ENCODE data around the gene PDZRN4. TPM values are rescaled to one million over a fixed set of nuclear protein-coding genes. Genes with fewer than 3 reads are reported as not detected.

The PDZRN4 gene
- total RNA-seq, 4 donors from 2014 or later, result 1.1 to 14.0 (median 4.5) TPM

DNA sequence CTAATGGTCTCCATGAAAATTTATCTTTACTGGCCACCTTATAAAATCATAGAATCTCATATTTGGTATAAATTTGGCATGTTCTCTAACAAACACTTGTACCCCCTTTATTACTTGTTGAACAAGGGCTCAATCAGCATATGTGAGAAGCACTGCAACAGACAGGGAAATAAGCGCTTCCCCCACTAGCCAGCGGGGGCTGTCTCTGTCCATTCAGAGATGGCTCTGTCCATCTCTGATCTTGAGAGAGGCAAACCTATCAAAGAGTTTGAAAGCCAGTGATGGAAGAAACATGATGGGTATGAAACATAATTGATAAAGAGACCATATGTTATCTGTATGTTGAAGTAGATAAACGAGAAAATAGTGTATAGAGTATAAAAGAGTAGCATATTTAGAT is 326.8 kb downstream of the PDZRN4 start:
- no peak for DNase-seq
- Histone ChIP-seq H3K4me1 (no peaks in the 10 kb centered on the region), H3K36me3 (no peaks in the 10 kb centered on the region), H3K4me3 (no peak overlapping the region), H3K9me3 (no peaks in the 10 kb centered on the region), H3K27ac (no peak overlapping the region), H3K27me3 (no peaks in the 10 kb centered on the region)
- TF ChIP-seq, protein P1, sequence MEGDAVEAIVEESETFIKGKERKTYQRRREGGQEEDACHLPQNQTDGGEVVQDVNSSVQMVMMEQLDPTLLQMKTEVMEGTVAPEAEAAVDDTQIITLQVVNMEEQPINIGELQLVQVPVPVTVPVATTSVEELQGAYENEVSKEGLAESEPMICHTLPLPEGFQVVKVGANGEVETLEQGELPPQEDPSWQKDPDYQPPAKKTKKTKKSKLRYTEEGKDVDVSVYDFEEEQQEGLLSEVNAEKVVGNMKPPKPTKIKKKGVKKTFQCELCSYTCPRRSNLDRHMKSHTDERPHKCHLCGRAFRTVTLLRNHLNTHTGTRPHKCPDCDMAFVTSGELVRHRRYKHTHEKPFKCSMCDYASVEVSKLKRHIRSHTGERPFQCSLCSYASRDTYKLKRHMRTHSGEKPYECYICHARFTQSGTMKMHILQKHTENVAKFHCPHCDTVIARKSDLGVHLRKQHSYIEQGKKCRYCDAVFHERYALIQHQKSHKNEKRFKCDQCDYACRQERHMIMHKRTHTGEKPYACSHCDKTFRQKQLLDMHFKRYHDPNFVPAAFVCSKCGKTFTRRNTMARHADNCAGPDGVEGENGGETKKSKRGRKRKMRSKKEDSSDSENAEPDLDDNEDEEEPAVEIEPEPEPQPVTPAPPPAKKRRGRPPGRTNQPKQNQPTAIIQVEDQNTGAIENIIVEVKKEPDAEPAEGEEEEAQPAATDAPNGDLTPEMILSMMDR (IDR thresholded peaks at IDR 0.05), result no peak
- no peak for TF ChIP-seq POLR2A (IDR thresholded peaks at IDR 0.05)

DNA sequence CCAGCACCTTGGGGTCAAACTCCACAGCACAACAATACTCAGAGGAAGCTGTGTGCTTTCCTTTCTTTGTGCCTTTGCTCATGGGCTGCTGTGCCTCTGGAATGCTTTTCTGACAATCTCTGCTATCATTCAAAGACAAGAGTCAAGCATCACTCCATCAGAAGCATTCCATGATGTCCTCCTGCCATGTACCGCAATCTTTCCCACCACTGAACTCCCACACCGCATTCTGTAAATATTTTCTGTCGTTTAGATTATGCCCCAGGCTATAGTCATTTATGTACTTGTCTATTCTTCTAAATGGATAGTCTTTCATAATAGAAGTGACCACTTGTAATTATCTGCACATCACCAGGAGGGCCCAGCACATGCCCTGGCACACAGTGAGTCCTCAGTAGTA is 327.8 kb downstream of the PDZRN4 start:
- Histone ChIP-seq H3K9me3 (no peaks in the 10 kb centered on the region), H3K36me3 (no peaks in the 10 kb centered on the region), H3K4me1 (no peaks in the 10 kb centered on the region), H3K27ac (no peak overlapping the region), H3K27me3 (no peaks in the 10 kb centered on the region), H3K4me3 (no peak overlapping the region)
- no peak for DNase-seq
- TF ChIP-seq, protein P1 (IDR thresholded peaks at IDR 0.05), result no peak
- TF ChIP-seq POLR2A (IDR thresholded peaks at IDR 0.05), result no peak

DNA sequence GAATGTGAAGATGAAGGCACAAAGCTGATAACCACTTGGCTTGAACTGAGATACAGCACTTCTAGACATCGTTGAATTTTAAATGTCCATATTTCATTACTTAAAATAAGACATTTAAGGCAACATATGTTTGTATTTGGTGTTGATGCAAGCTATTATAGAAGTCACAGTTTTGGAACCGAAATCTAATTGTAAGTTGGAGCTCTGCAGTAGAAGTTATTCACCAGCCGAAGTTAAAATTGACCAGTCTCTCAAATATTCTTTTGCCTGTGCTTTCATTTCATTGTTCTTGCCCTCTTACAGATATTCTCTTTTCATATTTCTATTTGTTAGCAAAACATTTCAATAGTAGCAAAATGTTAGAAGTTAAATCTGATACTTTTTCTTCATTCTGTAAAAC is 332.7 kb downstream of the PDZRN4 start:
- Histone ChIP-seq H3K36me3 (no peaks in the 10 kb centered on the region), H3K27ac (no peak overlapping the region), H3K9me3 (no peaks in the 10 kb centered on the region), H3K4me3 (no peak overlapping the region), H3K4me1 (peaks cover 0 to 5% (median 0%) of the 10 kb centered on the region in 4 donors), H3K27me3 (no peaks in the 10 kb centered on the region)
- TF ChIP-seq, protein P1 (IDR thresholded peaks at IDR 0.05), result no peak
- TF ChIP-seq POLR2A (IDR thresholded peaks at IDR 0.05), result no peak
- no peak for DNase-seq

DNA sequence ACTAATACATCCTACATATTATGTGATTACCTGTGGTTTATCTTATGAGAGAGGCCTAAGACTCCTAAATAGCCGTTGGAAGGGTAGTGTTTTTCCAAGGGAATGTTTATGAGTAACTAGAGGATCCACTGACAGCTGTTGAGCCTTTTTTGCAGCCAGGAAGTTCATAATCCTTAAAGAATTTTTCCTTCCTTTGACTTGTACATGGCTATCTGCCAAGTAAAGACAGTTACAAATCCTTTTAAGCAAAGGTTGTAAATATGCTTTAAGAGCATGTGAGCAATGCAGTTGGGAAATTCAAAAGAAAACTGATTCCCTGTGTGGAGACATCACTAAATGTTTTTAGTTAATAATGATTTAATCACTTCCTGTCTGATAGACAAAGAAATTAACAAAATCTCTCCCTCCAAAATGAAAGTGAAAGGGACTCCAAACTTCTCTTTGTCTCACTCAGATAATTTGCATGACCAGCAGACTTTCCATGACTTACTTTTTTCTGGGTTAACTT is 333.8 kb downstream of the PDZRN4 start:
- DNase-seq, result no peak
- Histone ChIP-seq H3K27ac (no peak overlapping the region), H3K4me3 (no peak overlapping the region), H3K4me1 (peaks cover 0 to 5% (median 0%) of the 10 kb centered on the region in 4 donors), H3K27me3 (no peaks in the 10 kb centered on the region), H3K36me3 (no peaks in the 10 kb centered on the region), H3K9me3 (no peaks in the 10 kb centered on the region)
- TF ChIP-seq, protein P1 (IDR thresholded peaks at IDR 0.05), result no peak
- TF ChIP-seq POLR2A (IDR thresholded peaks at IDR 0.05), result no peak

DNA sequence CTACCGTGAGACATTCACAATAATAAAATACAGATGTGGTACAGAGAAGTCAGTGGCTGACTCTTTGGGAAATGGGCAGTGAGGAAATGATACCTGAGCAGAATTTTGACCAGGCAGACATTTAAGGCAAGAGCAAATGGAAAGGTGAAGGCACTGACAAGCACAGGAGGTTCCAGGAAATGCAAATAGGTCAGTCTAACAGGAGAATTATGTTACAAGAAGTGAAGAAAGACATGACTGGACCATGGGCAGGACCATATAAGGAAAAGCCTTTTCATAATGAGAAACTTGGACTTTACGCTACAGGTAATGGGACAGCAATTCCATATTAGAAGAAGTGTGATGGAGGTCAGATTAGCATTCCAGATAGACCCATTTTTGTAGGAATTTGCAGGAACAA is 338.9 kb downstream of the PDZRN4 start:
- Histone ChIP-seq H3K4me1 (peaks cover 0 to 5% (median 0%) of the 10 kb centered on the region in 4 donors), H3K9me3 (no peaks in the 10 kb centered on the region), H3K27me3 (no peaks in the 10 kb centered on the region), H3K27ac (no peak overlapping the region), H3K36me3 (no peaks in the 10 kb centered on the region), H3K4me3 (no peak overlapping the region)
- DNase-seq, result no peak
- TF ChIP-seq, protein P1 (IDR thresholded peaks at IDR 0.05), result no peak
- no peak for TF ChIP-seq POLR2A (IDR thresholded peaks at IDR 0.05)

All from Peyer's patch (tissue), 4 donors.